Measurements from ENCODE around the gene FOXI2.

The FOXI2 gene

DNA sequence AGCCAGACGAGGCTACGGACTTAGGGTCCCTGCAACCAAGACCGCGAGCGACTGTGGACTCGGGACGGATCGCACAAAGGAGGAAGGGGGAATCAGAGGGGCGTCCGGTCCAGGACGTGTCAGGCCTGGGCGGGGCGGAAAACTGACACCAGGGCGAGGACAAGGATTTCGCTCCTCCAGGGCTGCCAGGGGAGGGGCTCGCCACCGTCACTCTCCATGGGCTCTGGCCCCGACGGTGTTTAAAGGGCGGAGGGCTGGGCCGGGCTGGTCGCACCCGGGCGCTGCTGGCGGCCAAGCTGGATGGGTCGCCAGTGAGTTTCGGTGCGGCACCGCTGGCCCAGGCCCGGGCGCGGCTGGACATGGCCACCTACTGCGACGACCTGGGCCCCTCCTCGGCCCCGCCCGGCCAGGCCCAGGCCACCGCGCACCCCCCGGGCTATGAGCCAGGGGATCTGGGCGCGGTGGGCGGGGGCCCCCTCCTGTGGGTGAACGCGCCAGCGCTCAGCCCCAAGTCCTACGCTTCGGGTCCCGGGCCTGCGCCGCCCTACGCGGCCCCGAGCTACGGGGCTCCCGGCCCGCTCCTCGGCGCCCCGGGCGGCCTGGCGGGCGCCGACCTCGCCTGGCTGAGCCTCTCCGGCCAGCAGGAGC is at the start of gene FOXI2:
TSS of gene FOXI2 (plus strand) at position 271 of the 648 bp plus-strand sequence. CDS start at position 360, 89 bp downstream.
- DNase-seq, result no peak

DNA sequence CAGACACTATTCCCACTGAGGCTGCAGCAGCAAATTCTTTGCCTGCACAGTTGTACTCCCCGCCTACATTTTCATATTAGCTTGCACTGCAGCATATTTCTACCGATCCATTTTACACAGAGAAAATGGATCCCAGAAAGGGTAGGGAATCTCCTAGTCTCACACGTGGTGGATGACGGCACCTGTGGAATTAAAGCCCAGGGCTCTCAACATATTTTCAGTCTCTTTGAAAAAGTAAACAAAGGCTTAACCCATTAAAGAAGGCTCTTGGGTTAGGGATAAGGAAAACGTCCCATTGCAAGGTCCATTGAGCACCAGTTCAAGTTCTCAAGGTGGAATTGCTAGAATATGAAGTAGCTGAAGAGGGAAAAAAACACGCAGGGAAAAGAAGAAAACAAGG is 49.4 kb upstream of the FOXI2 start:
- DNase-seq, result no peak

DNA sequence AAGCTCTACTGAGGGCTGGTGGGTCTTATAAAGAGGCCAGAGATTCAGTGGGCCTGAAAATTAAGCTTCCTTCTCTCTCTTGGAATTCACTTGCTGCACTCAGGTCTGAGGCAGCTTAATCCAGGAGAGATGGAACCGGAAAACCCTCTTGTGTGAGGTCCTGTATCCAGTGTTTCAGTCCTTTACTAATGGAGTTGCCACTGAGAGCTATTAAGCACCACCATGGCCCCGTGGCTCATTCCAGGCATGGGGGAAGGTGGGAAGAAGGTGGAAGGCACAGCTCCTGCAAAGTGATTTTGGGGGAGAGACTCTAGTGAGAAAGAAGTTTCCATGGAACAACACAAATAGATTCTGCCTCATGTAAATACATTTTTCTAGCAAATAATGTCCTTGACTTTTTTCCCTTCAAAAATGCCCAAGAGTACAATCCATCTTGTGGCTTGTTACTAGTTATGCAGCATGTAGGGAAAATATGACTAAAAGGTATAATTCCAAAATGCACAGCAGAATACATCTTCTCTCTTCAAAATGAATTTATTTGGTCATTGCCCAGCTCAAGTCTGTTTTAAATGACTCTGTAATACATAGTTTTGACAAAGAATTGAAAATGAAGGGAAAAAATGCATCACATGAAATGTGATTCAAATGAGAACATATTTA is 46.7 kb upstream of the FOXI2 start:
- DNase-seq, result no peak

DNA sequence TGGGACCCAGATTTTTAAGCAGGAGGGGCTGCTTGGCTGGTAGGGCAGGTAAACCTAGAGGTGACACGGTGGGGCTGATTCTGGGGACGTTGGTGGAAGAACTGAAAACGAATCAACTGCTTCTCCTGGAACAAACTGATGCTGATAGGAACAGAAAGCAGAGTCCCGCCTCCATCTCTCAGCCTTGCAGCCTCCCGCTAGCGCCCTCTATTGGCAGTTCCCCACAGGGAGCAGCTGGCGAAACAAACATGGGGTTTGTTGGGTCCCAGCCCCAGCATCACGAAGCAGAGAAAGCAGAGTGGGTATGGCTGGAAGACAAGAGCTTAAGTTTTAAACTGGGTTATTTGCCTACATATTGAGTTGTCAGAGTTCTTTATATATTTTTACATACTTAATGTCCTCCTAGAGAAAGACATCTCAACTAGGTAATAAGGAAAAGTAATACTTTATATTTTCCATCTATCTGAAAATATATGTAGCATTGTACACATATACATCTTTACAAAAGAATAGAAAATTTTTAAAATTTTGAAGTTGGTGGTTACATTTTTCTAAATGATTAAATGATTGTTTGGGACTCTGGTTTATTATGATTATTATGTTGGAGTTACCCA is 42.3 kb upstream of the FOXI2 start:
- DNase-seq, result no peak

DNA sequence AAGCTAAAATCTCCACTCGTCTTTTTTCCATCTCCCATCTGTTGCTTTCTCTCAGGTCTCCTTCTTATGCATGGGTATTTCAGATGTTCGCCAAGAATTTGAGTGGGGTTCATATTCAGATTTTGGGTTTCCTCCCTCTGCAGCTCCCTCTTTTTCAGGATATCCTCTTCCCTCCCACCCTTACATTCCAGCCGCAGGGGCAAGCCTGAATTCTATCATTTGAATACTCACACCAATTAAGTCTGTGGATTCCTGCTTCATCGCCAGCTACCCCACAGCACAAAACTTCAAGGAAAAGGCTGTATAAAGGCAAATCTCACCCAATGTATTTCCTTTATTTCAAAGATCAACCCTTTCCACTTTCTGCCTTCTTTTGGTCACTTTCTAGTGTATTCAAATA is 41.6 kb upstream of the FOXI2 start:
- DNase-seq, result no peak

DNA sequence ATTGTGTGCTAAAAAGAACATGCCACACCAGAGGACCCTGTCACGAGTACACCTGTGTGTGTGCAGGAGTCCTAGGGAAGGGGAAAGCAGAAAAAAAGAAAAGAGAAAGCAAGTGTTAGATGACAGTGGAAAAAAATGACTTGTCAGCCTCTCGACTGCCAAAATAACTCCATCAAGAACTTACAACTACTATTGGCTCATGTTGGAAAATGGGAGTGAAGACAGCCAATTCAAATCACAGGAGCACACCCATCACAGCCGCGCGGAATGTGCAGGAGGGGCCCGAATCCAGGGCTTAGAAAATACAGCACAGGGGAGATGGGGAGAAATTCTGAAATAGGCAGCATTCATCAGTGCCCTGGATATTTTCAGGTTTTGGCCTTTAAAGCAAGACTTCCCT is 38.1 kb upstream of the FOXI2 start:
- no peak for DNase-seq

DNA sequence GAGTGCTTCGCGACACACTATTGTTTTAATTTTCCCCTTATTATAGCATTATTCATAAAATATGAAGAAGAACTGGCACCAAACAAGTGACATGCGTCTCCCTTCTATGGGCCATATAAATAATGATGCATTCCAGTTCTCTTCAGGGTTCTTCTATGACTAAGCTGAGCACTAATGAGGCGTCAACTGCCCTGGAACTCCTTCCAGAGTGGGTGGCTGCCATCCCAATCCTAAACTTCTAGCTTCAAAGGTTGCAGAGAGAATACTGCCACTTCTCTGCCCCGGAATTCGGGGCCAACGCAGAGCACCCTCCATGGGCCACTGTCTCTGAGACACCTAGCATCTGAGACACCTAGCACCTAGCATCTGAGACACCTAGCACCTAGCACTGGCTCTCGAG is 37.7 kb upstream of the FOXI2 start:
- DNase-seq, result no peak

DNA sequence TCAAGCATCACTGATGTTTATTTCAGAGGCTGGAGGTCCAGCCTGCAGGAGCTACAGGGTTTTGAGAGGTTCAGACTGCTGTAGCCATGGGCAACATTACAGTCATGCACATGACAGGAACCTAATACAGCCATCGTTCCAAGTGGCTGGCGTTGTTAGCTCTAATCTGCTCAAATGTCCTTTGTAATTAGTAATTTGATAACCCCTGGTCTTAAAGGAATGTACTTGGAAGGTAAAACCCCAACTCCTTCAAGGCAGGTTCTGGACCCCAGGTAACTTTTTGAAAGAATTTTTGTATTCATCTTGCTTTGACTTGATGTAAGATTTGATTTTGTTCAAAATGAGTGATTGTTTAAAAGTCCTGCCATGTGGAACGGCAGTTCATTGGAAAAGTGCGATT is 34.7 kb upstream of the FOXI2 start:
- no peak for DNase-seq

DNA sequence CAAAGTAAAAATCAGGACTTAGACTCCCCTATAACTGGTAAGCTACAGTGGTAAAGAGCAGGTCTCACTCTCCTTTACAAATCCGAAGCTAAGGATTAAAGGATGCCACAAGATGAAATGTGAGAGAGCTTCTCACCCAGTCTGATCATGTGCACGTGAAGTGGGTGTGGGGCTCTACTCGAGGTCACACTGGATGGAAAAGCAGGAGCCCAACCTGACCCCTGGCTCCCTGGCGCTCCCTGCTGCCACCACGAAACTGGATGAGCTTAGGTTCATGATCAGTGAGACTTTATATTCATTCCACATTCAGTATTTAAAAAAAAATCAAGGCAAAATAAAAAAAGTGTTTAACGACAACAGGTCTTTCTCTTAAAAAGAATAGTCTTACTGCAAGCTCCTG is 21.7 kb upstream of the FOXI2 start:
- no peak for DNase-seq

DNA sequence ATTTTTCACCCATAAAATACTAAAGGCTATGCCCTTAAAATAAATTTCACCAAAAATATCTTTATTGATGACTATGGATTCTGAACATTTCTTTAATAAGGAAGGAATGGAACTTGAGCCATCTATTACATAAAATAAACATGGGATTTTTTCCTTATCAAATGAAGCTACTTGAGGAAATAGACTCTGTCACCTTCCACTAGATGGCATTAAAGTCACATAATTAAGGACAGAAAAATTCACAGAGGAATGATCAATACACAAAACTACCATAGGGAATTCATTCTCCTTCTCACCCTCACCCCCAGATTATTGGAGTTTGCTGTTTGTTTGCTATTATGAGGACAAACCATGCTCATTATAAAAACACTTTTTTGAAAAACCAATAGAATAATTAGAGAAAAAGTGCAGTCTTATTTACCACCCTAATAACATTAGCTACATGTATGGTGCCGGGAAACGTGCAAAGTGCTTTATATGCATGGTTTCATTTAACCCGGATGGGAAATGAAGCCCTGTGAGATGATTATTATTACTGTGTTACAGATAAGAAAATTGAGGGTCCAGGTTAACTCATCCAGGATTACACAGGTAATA is 21.1 kb upstream of the FOXI2 start:
- no peak for DNase-seq

DNA sequence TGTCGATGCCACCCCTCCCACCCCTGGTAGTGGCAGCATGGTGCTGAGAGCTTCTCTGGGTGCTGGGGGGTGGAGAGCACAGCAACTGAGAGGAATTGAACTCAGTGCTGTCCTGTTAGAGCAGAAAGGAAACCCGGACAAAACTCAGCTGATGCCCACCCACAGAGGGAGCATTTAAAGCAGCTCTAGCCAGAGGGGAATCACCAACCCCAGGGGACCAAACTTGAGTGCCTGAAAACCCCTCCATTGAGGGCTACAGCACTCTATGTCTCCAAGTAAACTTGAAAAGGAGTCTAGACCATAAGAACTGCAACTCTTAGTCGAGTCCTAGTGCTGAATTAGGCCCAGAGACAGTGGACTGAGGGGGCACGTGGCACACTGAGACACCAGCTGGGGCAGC is 16.8 kb upstream of the FOXI2 start:
- no peak for DNase-seq

DNA sequence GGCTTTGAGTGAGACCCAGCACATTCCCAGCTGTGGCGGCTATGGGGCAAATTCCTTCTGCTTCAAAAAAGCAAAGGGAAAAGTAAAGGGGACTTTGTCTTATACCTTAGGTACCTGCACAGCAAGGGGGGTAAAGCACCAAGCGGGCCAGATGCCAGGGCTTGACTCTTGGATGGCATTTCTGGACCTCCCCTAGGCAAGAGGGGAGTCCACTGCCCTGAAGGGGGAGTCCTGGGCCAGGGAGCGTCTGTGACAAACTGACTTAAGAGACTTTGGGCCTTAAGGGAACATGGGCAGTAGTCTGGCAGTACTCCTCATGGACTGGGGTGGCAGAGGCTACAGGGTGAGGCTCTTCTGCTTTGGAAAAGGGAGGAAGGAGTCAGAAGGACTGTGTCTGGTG is 16.1 kb upstream of the FOXI2 start:
- no peak for DNase-seq

DNA sequence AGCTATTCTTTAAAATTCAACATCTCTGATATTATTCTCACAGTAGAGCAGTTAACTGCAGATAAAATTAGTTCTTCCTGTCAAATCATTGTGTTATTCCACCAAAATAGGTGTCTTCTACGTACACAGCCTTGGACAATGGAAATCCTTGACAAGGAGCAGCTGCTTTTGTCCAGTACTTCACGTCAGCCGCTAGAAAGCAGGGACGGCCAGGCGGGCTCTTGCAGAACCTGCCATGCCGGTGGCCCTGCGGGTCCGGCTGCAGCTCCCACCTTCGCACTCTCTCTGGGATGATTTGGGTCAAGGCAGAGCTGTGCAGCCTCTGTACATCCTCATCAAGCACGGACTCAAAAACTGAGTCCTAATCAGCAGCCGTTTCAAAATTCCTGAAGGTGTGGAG is 2.2 kb upstream of the FOXI2 start:
- DNase-seq, result no peak

DNA sequence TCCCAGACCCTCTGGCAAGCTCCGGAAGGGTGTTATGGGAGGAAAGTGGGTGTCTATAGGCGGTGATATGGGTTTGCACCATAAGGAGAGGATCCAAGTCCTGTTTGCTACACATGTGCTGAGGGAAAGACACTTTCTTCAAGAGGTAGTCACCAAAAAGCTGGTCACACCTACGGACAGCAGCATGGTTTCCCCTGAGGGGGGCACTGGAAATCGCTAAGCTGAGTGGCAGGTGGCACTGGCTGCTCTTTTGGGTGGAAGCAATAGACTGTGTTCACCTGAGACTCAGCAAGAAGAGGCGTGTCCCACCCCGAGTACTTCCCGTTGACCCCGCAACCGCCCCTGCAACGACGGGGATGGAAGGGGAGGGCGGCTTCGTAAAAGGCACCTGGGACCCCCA is 1.8 kb upstream of the FOXI2 start:
- DNase-seq, result no peak

DNA sequence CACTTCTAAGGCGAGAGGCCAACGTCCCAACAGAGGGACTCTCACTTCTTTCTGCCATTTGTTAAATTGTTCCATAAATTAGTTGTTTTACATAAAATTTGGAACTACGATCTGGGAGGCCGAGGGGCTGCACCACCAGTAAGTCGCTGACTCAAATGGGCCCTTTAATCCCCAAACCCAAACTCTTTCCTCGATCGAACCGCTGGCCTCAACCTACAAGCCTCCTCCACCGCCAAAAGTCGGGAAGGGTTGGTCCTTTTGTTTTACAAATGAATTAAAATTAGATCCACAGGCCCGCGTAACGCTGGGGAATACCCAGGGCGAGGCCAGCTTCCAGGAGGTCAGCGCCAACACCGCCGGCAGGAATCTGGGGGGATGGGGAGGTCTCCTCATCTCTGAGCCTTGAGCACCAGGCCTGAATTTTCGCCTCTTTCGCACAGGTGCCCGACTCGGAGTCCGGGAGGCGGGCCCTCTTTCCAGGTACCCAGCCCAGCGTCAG is 1.2 kb upstream of the FOXI2 start:
- DNase-seq, result no peak

DNA sequence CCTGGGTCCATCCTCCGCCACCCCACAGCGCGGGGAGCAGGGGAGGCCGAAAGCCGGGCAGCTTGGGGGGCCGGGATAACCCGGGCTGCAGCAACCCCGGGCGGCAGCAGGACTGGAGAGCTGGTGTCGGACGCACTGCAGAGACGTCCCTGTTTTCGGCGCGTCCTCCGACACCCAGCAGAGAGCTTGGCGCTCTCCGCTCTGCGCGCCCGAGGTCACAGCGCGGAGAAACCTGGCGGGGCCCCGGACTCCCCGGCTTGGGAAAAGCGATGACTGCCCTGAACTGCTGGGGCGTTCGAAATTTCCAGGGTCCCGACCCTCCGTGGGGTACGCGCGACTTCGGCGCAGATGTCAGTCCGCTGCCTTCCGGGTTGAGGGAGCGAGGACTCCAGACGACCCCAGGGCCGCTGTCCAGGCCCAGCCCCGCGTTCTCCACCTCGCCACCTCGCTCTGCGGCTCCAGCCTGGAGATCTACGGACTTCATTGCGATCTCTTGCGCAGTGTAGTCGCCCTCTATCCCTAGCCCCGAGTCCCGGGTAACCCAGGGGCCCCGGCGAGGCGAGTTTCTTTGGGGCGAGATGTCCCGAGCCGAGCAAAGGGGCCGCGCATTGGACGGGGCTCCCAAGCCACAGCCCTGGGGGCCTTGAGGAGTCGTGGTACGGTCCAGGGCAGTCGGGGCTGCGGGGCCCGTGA is 617 bp upstream of the FOXI2 start:
- DNase-seq, result no peak

DNA sequence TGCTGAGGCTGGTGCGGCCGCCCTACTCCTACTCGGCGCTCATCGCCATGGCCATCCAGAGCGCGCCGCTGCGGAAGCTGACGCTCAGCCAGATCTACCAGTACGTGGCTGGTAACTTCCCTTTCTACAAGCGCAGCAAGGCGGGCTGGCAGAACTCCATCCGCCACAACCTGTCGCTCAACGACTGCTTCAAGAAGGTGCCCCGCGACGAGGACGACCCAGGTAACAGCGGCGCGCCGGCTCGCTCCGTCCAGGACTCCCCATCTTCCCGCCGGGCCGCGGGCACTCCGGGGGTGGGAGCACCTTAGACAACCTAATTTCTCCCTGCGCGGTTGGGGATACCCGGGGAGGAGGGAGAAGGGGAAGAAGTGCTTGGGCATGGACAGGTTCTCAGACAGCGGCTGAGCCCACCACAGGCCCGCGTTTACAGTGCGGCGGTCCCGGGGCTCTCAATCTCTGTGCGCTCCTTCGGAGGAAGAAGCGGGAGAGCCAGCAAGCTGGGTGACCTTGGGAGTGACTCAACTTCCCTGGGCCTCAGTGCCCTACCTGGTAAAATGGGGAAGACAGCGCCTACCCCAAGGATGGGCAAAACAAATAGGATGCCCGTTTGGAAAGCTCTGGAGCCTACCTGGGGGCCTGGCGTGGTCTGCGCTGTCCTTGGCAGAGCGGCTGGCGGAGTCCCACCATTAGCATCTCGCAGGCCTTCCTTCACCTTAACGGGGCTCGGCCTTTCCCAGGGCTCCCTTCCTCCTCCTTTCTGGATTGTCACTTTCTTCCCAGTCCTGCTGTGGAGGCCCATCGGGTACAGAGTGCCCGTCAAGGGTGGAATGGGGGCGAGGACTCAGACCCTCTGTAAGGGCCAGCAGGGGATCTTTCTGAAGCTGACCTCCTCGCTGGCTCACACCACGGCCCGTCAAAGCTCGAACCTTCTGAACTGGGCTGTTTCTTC is 852 bp downstream of the FOXI2 start:
- no peak for DNase-seq

DNA sequence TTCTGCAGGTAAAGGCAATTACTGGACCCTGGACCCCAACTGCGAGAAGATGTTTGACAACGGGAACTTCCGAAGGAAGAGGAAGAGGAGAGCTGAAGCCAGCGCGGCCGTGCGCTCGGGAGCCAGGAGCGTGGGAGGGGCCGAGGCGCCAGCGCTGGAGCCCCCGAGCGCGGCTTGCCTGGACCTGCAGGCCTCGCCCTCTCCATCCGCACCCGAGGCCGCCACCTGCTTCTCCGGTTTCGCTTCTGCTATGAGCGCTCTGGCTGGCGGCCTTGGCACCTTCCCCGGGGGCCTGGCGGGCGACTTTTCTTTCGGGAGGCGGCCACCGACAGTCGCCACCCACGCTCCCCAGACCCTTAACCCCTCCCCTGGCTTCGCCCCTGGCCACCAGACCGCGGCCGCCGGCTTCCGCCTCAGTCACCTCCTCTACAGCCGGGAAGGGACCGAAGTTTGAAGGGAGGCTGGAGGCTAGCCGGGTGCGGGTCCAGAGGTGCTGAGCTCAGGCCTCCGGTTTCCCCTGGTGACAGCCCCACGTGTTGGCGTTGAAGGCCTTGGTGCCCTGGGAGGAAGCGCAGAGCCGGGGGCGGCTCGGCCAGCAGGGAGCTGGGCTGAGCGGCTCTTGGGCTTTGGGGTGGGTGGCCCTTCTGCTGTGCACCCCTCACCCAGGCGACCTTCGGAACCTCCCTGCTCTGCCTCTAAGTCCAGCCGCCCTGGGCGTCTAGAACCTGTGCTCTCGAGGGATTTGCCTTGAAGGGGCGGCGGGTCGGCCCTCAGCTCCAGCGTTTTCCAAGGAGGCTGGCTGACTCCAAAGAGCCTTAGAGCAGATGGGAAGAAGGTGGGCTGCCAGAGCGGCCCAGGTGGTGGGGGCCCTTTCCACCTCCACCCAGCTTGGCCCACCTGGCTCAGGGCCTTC is 1.8 kb downstream of the FOXI2 start:
- DNase-seq, result no peak

DNA sequence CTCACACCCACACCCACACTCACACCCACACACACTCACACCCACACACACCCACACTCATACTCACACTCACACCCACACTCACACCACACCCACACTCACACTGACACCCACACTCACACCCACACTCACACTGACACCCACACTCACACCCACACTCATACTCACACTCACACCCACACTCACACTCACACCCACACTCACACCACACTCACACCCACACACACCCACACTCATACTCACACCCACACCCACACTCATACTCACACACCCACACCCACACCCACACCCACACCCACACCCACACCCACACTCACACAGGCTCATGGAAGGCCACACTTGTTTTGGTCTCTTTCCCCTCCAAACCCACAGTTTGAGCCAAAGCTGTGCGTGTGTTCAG is 2.9 kb downstream of the FOXI2 start:
- no peak for DNase-seq

DNA sequence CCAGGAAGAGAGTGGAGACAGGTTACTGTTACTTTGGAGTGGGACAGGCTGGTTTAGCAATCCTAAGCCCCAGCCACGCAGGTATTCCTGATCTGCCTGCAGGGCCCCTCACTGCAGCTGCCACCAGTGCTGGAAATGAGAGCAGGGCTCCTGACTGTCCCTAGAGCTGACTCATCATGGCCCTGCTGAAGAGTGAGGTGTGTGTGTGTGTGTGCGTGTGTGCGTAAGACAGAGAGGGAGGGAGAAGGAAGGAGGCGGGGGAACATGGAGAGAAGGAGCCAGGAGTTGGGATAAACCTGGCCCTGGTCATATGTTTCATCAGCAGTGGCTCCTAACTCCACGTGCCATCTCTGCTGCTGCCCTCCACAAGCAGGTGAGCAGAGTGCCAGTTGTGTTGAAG is 3.6 kb downstream of the FOXI2 start:
- DNase-seq, result no peak

DNA sequence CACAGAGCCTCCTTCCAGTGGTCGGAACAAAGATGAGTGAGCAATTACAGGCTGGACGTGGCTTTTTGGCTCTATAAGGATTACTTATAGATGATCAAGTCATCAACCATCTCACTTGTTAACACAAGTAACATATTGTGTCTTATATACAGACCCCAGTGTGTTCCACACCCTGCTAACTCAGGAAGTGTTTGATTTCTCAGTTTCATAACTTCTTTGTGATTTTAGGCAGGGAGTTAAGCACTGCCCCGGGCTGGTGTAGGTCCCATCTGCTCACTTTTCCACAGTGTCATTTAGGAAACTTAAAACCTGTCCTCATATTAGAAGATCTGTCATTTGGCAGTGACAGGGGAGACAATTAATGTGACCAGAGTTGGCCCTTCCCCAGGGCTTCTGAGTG is 6.2 kb downstream of the FOXI2 start:
- no peak for DNase-seq

All from activated CD4-positive, alpha-beta T cell treated with anti-CD3 and anti-CD28 coated beads, Interleukin-2, amount 50 U/mL, for 4 hours (primary cell).